Right atrium auricular region (tissue), 2 donors: ENCODE measurements around the gene DNA2. TPM values are rescaled to one million over a fixed set of nuclear protein-coding genes. Genes with fewer than 3 reads are reported as not detected.

Experiments used
- DNase-seq: peaks from one replicate; pipeline ENCODE4 v3.0.0-alpha.2; 2019; ENCODE audit warnings: low spot score
- H3K27ac ChIP-seq, 2 donors: fragments of 200-600 bp; sonication (generic); 1 replicate in 1 of 2; 2 replicates in 1 of 2; pipeline ENCODE4 v1.5.1; 2016 to 2019
- H3K27me3 ChIP-seq, 2 donors: fragments of 200-600 bp; sonication (generic); one replicate each; pipeline versions ENCODE4 v1.5.1 to v1.6.0; 2017 to 2019
- H3K36me3 ChIP-seq: fragments of 200-600 bp; sonication (generic); one replicate; pipeline ENCODE4 v1.5.1; 2016
- H3K4me1 ChIP-seq, 2 donors: fragments of 200-600 bp; sonication (generic); one replicate each; pipeline versions ENCODE4 v1.5.1 to v1.6.0; 2017 to 2019
- H3K4me3 ChIP-seq, 2 donors: fragments of 200-600 bp; sonication (generic); 1 replicate in 1 of 2; 2 replicates in 1 of 2; pipeline ENCODE4 v1.5.1; 2017 to 2019; ENCODE audit warnings: mild to moderate bottlenecking in 1 of 2, moderate library complexity in 1 of 2
- H3K9me3 ChIP-seq, 2 donors: fragments of 200-600 bp; sonication (generic); one replicate each; pipeline ENCODE4 v1.5.1; 2019
- total RNA-seq, 2 donors: library from RNA; depleted of rRNA; stranded (reverse); fragments of >200 nt; gene quantifications; one replicate each; pipeline ENCODE4 v1.1.0, GENCODE V29; 2016
- TF ChIP-seq, protein P1 (sequence below), 2 donors: fragments of 200-600 bp; sonication (generic); IDR thresholded peaks; one replicate each; pipeline ENCODE4 v1.5.1; 2019; ENCODE audit warnings: antibody characterized with exemption in 2 of 2

Gene DNA2
- total RNA-seq, 2 donors from 2014 or later, result 0.90 to 1.3 TPM

DNA sequence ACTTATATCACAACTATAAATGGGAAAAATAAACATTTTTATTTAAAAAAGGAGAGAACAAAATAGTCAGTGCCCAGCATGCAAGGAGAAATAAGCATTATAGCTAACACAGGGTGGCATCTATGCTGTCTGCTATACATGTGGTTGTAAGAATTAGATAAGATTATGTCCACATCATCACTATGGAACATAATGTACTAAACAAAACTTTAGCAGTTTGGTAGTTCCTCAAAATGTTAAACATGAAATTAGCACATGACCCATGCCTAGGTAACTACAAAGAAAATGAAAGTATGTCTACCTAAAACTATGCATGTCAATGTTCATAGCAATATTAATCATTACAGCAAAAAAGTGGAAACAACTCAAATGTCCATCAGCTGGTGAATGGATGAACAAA lies 36.0 kb downstream of the DNA2 start:
- no peaks in the 10 kb centered on the region for H3K4me1 ChIP-seq
- H3K4me3 ChIP-seq, result no peak overlapping the region
- no peak overlapping the region for H3K27ac ChIP-seq
- H3K36me3 ChIP-seq, result no peaks in the 10 kb centered on the region
- no peaks in the 10 kb centered on the region for H3K9me3 ChIP-seq
- TF ChIP-seq, protein P1, sequence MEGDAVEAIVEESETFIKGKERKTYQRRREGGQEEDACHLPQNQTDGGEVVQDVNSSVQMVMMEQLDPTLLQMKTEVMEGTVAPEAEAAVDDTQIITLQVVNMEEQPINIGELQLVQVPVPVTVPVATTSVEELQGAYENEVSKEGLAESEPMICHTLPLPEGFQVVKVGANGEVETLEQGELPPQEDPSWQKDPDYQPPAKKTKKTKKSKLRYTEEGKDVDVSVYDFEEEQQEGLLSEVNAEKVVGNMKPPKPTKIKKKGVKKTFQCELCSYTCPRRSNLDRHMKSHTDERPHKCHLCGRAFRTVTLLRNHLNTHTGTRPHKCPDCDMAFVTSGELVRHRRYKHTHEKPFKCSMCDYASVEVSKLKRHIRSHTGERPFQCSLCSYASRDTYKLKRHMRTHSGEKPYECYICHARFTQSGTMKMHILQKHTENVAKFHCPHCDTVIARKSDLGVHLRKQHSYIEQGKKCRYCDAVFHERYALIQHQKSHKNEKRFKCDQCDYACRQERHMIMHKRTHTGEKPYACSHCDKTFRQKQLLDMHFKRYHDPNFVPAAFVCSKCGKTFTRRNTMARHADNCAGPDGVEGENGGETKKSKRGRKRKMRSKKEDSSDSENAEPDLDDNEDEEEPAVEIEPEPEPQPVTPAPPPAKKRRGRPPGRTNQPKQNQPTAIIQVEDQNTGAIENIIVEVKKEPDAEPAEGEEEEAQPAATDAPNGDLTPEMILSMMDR (IDR thresholded peaks at IDR 0.05), result no peak
- no peak for DNase-seq
- no peaks in the 10 kb centered on the region for H3K27me3 ChIP-seq

- Histone ChIP-seq H3K9me3 (no peaks in the 10 kb centered on the region), H3K4me1 (no peaks in the 10 kb centered on the region), H3K36me3 (no peaks in the 10 kb centered on the region), H3K27me3 (no peaks in the 10 kb centered on the region), H3K27ac (no peak overlapping the region), H3K4me3 (no peak overlapping the region)
- TF ChIP-seq, protein P1 (IDR thresholded peaks at IDR 0.05), result no peak
- DNase-seq, result no peak
These were observed 37.1 kb downstream of the DNA2 start for GRCh38 chr10:68434657-68435056.

- TF ChIP-seq, protein P1 (IDR thresholded peaks at IDR 0.05), result no peak
- Histone ChIP-seq H3K9me3 (no peaks in the 10 kb centered on the region), H3K27ac (no peak overlapping the region), H3K4me1 (no peaks in the 10 kb centered on the region), H3K36me3 (no peaks in the 10 kb centered on the region), H3K4me3 (no peak overlapping the region), H3K27me3 (no peaks in the 10 kb centered on the region)
- DNase-seq, result no peak
These were observed 43.2 kb downstream of the DNA2 start for GRCh38 chr10:68428396-68429104.

- no peaks in the 10 kb centered on the region for H3K9me3 ChIP-seq
- TF ChIP-seq, protein P1 (IDR thresholded peaks at IDR 0.05), result no peak
- no peaks in the 10 kb centered on the region for H3K27me3 ChIP-seq
- no peaks in the 10 kb centered on the region for H3K4me1 ChIP-seq
- peak; percentile 28 for DNase-seq
- no peak overlapping the region for H3K27ac ChIP-seq
- no peaks in the 10 kb centered on the region for H3K36me3 ChIP-seq
- H3K4me3 ChIP-seq, result no peak overlapping the region
These were observed 47.2 kb downstream of the DNA2 start for GRCh38 chr10:68424454-68425014.

DNA sequence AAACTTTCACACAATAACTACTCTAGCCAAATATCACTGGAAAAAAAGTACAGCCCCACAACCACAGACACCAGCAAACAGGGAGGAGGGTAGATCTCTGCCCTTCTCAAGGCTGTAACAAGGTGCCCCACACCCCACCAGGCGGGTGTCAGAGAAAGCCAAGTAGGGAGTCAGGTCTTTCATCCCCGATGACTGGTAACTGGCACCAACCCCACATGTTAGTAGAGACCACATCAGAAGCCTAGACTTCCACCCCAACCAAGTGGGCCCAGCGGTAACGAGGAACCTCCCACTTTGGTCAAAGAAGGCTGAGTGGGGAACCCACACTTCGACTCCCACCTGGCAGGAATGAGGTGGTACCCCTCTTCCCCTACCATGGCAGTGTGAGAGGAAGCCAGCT lies 48.3 kb downstream of the DNA2 start:
- no peak overlapping the region for H3K27ac ChIP-seq

More for the DNA sequence above, 48.3 kb downstream of the DNA2 start:
- DNase-seq, result peak; percentile 13
- no peak overlapping the region for H3K4me3 ChIP-seq
- no peaks in the 10 kb centered on the region for H3K36me3 ChIP-seq
- no peaks in the 10 kb centered on the region for H3K4me1 ChIP-seq
- no peaks in the 10 kb centered on the region for H3K27me3 ChIP-seq
- no peaks in the 10 kb centered on the region for H3K9me3 ChIP-seq
- TF ChIP-seq, protein P1 (IDR thresholded peaks at IDR 0.05), result no peak
